ENCODE measurements around the gene SMIM7.
A peak's percentile ranks its signal among the peaks of the same experiment; 100 is the strongest.
"Not testable (repeated sequence)": the region's sequence is repeated elsewhere in the genome, so short reads cannot be mapped to it uniquely, and the experiment has no call there.

Gene SMIM7

DNA sequence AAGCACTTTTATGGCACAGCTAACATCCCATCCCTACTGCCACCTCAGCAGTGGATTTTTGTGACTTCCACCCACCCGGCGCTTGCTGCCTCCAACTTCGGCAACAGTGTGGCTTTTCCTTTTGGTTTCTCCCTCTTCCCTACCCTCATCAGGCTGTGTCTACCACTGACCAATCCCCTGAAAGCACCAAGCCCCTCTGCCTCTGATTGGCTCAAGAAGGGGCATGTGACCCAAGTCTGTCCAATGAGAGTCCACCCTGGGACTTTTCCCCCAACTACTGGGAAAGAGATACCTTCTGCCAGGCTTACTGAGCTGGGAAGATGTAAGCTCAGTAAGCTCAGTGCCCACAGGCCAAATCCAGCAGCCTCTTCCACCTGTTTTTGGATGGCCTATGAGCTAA is 5.8 kb downstream of the SMIM7 start:
- peak in 1 of 2 donors; percentile 17 for DNase-seq

DNA sequence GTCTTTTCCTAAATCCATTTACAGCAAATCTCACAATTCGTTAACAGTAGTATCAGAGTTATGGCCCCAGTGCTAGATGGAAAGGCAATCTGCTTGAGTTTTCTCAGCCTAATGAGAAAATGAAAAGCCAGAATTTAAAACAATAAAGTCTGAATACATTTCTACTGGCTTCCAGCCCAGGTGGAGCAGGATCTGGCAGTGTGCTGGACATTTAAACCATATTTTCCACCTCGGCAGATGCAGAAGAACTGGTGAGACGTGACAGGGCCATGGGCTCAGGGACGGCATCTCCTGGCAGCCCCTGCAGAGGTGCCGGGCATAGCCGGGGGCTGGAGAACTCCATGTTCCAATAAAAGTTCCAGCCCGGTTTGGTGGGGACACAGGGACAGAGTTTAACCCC is 7.1 kb downstream of the SMIM7 start:
- DNase-seq, result no peak

GRCh38 chr19:16651421-16652188 is 8.3 kb downstream of the SMIM7 start:
- DNase-seq, result not testable (repeated sequence)

DNA sequence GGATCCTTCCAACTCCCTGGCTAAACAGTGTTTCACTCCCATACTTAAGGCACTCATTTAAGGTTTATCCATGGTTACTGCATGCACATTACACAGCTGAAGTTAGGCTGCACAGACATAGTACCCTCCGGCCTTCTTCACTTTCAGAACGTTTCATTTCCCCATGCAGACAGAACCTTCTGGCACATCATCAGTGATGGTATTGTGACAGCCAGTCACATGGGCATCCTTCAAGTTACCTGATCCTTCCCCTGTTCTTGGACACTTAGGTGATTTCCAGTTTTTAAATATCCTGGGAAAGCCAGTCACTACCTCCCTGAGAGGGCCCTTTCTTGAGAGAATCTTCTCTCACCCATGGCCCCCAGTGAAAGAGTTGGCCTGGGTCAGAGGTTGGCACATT is 9.1 kb downstream of the SMIM7 start:
- no peak for DNase-seq

DNA sequence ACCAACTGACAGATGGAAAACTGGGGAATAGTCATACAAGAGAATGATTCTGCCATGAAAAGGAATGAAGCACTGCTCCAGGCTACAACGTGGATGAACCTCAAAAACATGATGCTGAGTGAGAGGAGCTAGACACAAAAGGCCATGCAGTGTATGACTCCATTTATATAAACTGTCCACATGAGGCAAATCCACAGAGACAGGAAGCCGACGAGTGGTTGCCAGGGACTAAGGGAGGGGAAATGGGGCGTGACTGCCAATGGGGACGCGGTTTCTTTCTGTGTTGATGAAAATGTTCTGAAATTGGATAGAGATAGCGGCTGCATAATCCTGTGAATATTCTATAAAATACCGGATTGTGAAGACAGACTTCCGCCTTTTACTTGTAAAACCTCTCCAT is 10.2 kb downstream of the SMIM7 start:
- no peak for DNase-seq

DNA sequence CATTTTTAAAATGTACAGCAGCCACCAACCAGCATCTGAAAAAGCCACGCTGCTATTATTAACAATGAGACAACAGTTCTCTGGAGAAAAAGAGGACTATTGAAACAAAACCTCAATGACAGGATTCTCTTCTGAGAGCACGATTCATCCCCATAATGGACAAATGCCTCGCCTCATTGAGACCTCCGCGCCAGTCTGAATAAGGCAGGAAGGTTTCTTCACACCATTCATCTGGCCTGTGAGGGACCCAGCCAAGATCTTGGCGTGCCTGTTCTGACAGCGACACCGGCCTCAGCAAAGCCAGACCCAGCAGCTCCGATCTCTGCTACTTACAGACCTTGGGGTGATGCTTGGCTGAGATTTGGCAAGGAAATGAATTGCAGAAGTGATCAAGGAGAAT is 14.8 kb downstream of the SMIM7 start:
- no peak for DNase-seq

DNA sequence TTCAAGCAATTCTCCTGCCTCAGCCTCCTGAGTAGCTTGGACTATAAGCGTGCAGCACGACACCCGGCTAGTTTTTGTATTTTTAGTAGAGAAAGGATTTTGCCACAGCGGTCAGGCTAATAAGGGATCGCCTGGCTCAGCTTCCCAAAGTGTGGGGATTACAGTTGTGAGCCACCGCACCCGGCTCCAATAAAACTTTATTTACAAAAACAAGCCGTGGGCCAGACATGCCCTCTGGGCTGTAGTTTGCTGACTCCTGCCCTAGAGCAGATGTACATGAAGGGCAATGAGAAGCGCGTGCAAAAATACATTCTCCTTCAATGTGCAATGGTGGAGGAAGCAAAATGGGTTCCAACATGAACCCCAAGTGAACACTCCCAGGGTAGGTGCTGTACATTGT is 18.2 kb downstream of the SMIM7 start:
- DNase-seq, result no peak

DNA sequence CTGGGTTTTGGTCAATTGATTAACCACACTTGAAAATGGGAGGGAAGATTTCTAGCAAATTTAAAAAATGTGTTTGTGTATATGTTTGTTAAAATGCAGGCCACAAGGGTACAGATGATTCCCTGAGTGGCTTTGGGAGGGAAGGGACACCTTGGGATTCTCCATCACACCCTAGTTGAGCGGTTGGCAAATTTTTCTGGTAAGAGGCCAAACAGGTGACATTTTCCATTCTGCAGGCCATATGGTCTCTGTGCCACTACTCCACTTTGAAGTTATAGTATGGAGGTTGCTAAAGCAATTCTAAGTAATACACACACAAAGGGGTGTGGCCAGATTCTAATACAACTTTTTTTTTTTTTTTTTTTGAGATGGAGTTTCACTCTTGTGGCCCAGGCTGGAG is 19.0 kb downstream of the SMIM7 start:
- no peak for DNase-seq

- no peak for DNase-seq
These were observed 21.3 kb downstream of the SMIM7 start for GRCh38 chr19:16638666-16639065.

GRCh38 chr19:16637535-16637934 is 22.4 kb downstream of the SMIM7 start:
- DNase-seq, result no peak

- DNase-seq, result no peak
These were observed 28.5 kb downstream of the SMIM7 start for GRCh38 chr19:16631465-16631864.

GRCh38 chr19:16628984-16629691 is 30.8 kb downstream of the SMIM7 start:
- peak in 1 of 2 donors; percentile 3 for DNase-seq

- peak; percentile 93 to 98 for DNase-seq
These were observed 31.6 kb downstream of the SMIM7 start, which contains the start of gene MED26 for GRCh38 chr19:16628183-16628983. MED26 (minus strand) TSS chr19:16628204; CDS start chr19:16627943, 261 bp downstream.

DNA sequence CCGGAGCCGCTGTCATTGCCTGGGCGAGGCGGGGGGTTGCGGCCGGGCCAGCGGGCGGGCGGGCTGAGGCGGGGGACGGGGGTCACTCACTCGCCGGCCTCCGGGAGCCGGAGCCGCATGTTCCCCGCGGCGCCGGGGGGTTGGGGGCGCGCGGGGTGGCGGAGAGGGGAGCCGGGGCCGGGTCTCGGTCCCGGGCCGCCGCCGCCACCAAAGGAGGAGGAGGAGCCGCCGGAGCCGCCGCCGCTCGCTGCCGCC is 32.1 kb downstream of the SMIM7 start:
- DNase-seq, result no peak

- DNase-seq, result peak in 1 of 2 donors; percentile 14
These were observed 32.6 kb downstream of the SMIM7 start for GRCh38 chr19:16627193-16627927.

- no peak for DNase-seq
These were observed 33.1 kb downstream of the SMIM7 start for GRCh38 chr19:16626796-16627192.

- DNase-seq, result no peak
These were observed 34.6 kb downstream of the SMIM7 start for GRCh38 chr19:16625163-16625958.

- DNase-seq, result no peak
These were observed 35.7 kb downstream of the SMIM7 start for GRCh38 chr19:16624236-16624635.

GRCh38 chr19:16623576-16623975 is 36.4 kb downstream of the SMIM7 start:
- no peak for DNase-seq

DNA sequence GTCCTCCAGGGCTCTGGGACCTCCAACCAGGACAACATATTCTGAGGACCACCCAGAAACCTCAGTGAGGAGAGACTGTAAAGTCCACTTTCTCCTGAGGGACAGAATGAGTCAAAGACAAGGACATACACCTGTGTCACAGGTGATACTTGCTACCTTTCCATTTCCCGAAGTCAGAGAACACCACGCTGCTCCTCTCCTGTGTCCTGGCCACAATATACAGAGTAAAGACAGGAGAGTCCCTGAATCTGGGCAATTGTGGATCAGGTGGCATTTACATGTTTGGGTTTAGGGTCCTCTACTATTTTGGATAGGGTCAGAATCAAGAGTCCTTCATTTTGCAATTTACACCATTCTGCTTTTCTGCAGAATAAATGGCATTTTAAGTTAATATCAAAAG is 36.9 kb downstream of the SMIM7 start:
- DNase-seq, result no peak

DNA sequence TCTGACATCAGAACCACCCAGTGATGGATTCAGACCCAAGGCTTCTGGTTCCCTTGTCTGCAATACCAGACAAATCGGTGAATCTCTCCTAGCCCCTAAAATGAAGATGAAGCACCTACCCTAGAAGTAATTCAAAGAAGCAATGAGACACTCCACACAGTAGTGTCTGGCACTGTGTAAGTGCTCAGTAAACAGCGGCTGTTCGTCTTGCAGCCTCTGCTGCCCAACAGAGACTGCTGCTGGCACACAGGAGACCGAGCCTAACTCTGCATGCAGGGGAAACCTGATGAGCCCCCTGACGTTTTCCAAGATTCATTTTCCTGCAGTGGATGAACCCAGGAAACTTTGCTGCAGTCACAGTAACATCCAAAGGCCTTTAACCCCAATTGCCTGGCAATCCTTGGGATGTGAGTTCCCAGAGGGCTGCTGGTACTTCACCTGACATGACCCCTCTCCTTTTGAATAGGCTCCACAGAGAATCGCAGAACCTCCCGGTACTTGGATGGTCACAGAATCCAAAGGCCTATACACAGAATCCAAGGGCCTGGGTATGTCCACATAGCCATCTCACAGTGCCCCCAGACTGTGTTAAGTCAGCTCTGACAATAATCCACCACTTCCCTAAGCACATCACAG is 38.7 kb downstream of the SMIM7 start:
- no peak for DNase-seq

DNA sequence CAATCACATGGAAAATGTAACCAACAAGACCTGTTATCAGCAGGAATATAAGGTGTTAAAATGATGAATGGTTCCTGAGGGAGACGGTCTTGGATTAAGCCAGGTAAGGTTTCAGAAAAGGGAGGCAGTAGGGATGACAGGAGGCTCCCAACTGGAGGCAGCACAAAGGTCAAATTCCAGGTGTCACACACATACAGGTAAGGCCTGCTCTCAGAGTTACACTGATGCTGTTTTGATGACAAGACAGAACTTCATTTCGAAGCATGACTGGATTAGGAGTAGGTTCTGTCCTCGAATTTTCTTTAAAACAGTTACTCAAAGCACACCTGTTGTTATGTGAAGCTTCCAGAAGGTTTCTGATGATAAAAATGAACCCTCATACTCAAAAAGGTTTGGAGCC is 39.4 kb downstream of the SMIM7 start:
- no peak for DNase-seq

Measured in inflammatory macrophage treated with lipopolysaccharide for 1 hour (primary cell).